ENCODE results near the gene GNA14. TPM values are rescaled to one million over a fixed set of nuclear protein-coding genes. Genes with fewer than 3 reads are reported as not detected.

GNA14 gene
- total RNA-seq, 2 experiments from 2014 or later = not detected

DNA sequence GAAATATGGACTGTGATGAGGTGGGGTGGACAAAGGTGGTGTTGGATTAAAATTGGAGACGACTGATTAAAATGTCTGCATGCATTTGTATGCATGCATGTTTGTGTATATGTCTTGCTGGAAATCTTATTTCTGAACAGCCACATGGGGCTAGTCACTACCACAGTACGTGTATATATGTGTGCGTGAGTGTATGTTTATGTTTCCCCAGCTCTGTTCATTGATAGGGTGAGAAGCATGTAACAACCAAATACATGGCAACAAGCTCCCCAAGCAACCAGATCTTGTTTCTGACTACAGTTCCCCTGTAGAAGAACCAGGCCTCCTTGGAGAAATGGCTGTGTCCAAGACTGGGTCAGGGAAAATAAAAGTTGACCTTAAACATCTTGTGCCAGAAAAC is 139.7 kb downstream of the GNA14 start:
- no peaks in the 10 kb centered on the region for H3K9me3 ChIP-seq (ENCODE audit: low read length)
- no peak overlapping the region for H3K4me2 ChIP-seq (ENCODE audit: low read length)
- no peaks in the 10 kb centered on the region for H4K20me1 ChIP-seq (ENCODE audit: insufficient read depth, low read length)
- TF ChIP-seq CTCF (conservative IDR thresholded peaks at IDR 0.05; ENCODE audit: low read length) (no peak), EZH2phosphoT487 (IDR thresholded peaks at IDR 0.05; ENCODE audit: borderline replicate concordance, low read depth, low read length) (no peak)
- POLR2A ChIA-PET = no interaction called here
- no TSS peak for BruUV-seq (replicated peaks)
- no peak overlapping the region for H3K4me3 ChIP-seq (ENCODE audit: low read depth, low read length, poor library complexity, severe bottlenecking)
- H2AFZ ChIP-seq (ENCODE audit: low read length) = no peak overlapping the region
- no peaks in the 10 kb centered on the region for H3K79me2 ChIP-seq (ENCODE audit: insufficient read depth, low read depth, low read length)
- H3K4me1 ChIP-seq (ENCODE audit: insufficient read depth, low read length, poor library complexity, severe bottlenecking) = no peaks in the 10 kb centered on the region
- H3K27ac ChIP-seq (ENCODE audit: low read depth, low read length, poor library complexity, severe bottlenecking) = no peak overlapping the region
- H3K36me3 ChIP-seq (ENCODE audit: insufficient read depth, low read length) = no peaks in the 10 kb centered on the region
- DNase-seq (ENCODE audit: low spot score) = no peak
- intact Hi-C loops (cut with micrococcal nuclease; ENCODE audit: unreplicated experiment) = no loop called here
- H3K9me2 ChIP-seq (ENCODE audit: insufficient read depth, low read length) = no peaks in the 10 kb centered on the region
- CTCF ChIA-PET (ENCODE audit: unreplicated experiment) = no interaction called here

- Histone ChIP-seq H3K9me2 (ENCODE audit: insufficient read depth, low read length) (no peaks in the 10 kb centered on the region), H3K79me2 (ENCODE audit: insufficient read depth, low read depth, low read length) (no peaks in the 10 kb centered on the region), H3K36me3 (ENCODE audit: insufficient read depth, low read length) (no peaks in the 10 kb centered on the region), H3K4me1 (ENCODE audit: insufficient read depth, low read length, poor library complexity, severe bottlenecking) (no peaks in the 10 kb centered on the region), H3K4me2 (ENCODE audit: low read length) (no peak overlapping the region), H4K20me1 (ENCODE audit: insufficient read depth, low read length) (no peaks in the 10 kb centered on the region), H3K27ac (ENCODE audit: low read depth, low read length, poor library complexity, severe bottlenecking) (no peak overlapping the region), H3K4me3 (ENCODE audit: low read depth, low read length, poor library complexity, severe bottlenecking) (no peak overlapping the region), H2AFZ (ENCODE audit: low read length) (no peak overlapping the region), H3K9me3 (ENCODE audit: low read length) (no peaks in the 10 kb centered on the region)
- ChIA-PET POLR2A (interaction anchor here (0.8 kb wide), 1 partner anchor 264 kb away, joined by 4 read pairs; no protein-coding TSS in a partner anchor), CTCF (ENCODE audit: unreplicated experiment) (no interaction called here)
- TF ChIP-seq EZH2phosphoT487 (IDR thresholded peaks at IDR 0.05; ENCODE audit: borderline replicate concordance, low read depth, low read length) = no peak
- TF ChIP-seq CTCF (conservative IDR thresholded peaks at IDR 0.05; ENCODE audit: low read length) = no peak
- no TSS peak for BruUV-seq (replicated peaks)
- DNase-seq (ENCODE audit: low spot score) = no peak
- intact Hi-C loops (cut with micrococcal nuclease; ENCODE audit: unreplicated experiment) = no loop called here
These were observed 140.7 kb downstream of the GNA14 start for GRCh38 chr9:77507212-77507961.

DNA sequence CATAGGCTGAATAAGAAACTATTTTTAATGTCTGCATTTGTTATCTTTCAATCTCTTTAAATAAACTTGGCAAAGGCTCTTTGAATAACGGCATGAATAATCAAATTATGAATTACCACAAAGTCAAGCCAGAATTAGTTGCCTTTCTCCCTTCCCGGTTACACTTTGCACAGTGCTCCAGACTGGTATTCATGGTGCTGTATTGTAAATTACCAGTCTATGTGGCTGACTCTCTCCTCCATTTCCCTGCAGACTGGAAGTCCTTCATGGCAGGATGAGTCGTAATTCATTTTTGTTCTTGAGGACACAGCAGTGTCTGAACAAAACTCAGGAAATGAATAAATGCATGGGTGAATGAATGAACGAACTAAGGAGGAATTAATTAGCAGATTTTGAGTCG is 142.9 kb downstream of the GNA14 start:
- no peak overlapping the region for H3K27ac ChIP-seq (ENCODE audit: low read depth, low read length, poor library complexity, severe bottlenecking)
- no peak overlapping the region for H3K4me3 ChIP-seq (ENCODE audit: low read depth, low read length, poor library complexity, severe bottlenecking)
- no TSS peak for BruUV-seq (replicated peaks)
- TF ChIP-seq EZH2phosphoT487 (IDR thresholded peaks at IDR 0.05; ENCODE audit: borderline replicate concordance, low read depth, low read length) = no peak
- no peak for TF ChIP-seq CTCF (conservative IDR thresholded peaks at IDR 0.05; ENCODE audit: low read length)
- no peaks in the 10 kb centered on the region for H3K4me1 ChIP-seq (ENCODE audit: insufficient read depth, low read length, poor library complexity, severe bottlenecking)
- H2AFZ ChIP-seq (ENCODE audit: low read length) = no peak overlapping the region
- ChIA-PET CTCF (ENCODE audit: unreplicated experiment) (no interaction called here), POLR2A (no interaction called here)
- no peak for DNase-seq (ENCODE audit: low spot score)
- H3K9me2 ChIP-seq (ENCODE audit: insufficient read depth, low read length) = no peaks in the 10 kb centered on the region
- no peaks in the 10 kb centered on the region for H3K9me3 ChIP-seq (ENCODE audit: low read length)
- H3K4me2 ChIP-seq (ENCODE audit: low read length) = no peak overlapping the region
- H3K79me2 ChIP-seq (ENCODE audit: insufficient read depth, low read depth, low read length) = no peaks in the 10 kb centered on the region
- H3K36me3 ChIP-seq (ENCODE audit: insufficient read depth, low read length) = no peaks in the 10 kb centered on the region
- intact Hi-C loops (cut with micrococcal nuclease; ENCODE audit: unreplicated experiment) = no loop called here
- no peaks in the 10 kb centered on the region for H4K20me1 ChIP-seq (ENCODE audit: insufficient read depth, low read length)

All from OCI-LY7 (cell line).